GM23338 (cell line): ENCODE data around the gene PARD3. TPM values are rescaled to one million over a fixed set of nuclear protein-coding genes. Genes with fewer than 3 reads are reported as not detected.
A peak's percentile ranks its signal among the peaks of the same experiment; 100 is the strongest.

Source experiments
- ATAC-seq: fragments of 200-7000 bp; cut with Tn5 transposase; 3 replicates; pipeline ENCODE4 v1.9.1; 2020
- DNase-seq: peaks from one replicate; pipeline ENCODE4 v3.0.0-alpha.2; 2015; ENCODE audit warnings: low spot score
- H2AFZ ChIP-seq: fragments of 200-600 bp; sonication (generic); 2 replicates; pipeline ENCODE4 v1.8.0; 2016; ENCODE audit warnings: antibody characterized with exemption, mild to moderate bottlenecking, moderate library complexity
- H3F3A ChIP-seq: fragments of 200-600 bp; sonication (generic); replicated peaks from 2 replicates; pipeline ENCODE4 v1.8.0; 2017; ENCODE audit warnings: antibody characterized with exemption, mixed run types, low read depth
- H3K27ac ChIP-seq: fragments of 200-600 bp; sonication (generic); 2 replicates; pipeline ENCODE4 v1.6.1; 2016; ENCODE audit warnings: low read depth
- H3K27me3 ChIP-seq: fragments of 200-600 bp; sonication (generic); 2 replicates; pipeline ENCODE4 v1.8.0; 2016; ENCODE audit warnings: mild to moderate bottlenecking, mixed run types, moderate library complexity; ENCODE audit not compliant: insufficient read depth
- H3K36me3 ChIP-seq: fragments of 200-600 bp; sonication (generic); 2 replicates; pipeline ENCODE4 v1.8.0; 2016; ENCODE audit warnings: mild to moderate bottlenecking; ENCODE audit not compliant: insufficient read depth
- H3K4me1 ChIP-seq: fragments of 200-600 bp; sonication (generic); 2 replicates; pipeline ENCODE4 v1.8.0; 2016; ENCODE audit warnings: mild to moderate bottlenecking, moderate library complexity; ENCODE audit not compliant: insufficient read depth
- H3K4me2 ChIP-seq: fragments of 200-600 bp; sonication (generic); 2 replicates; pipeline ENCODE4 v1.7.1; 2017; ENCODE audit warnings: mixed run types
- H3K4me3 ChIP-seq: fragments of 200-600 bp; sonication (generic); 2 replicates; pipeline ENCODE4 v1.6.1; 2016; ENCODE audit warnings: mixed run types
- H3K79me2 ChIP-seq: fragments of 200-600 bp; sonication (generic); replicated peaks from 2 replicates; pipeline ENCODE4 v1.8.0; 2017; ENCODE audit warnings: mild to moderate bottlenecking; ENCODE audit not compliant: insufficient read depth
- H3K9me2 ChIP-seq: fragments of 200-600 bp; sonication (generic); 2 replicates; pipeline ENCODE4 v1.8.0; 2017; ENCODE audit not compliant: insufficient read depth
- H4K20me1 ChIP-seq: fragments of 200-600 bp; sonication (generic); replicated peaks from 2 replicates; pipeline ENCODE4 v1.8.0; 2017; ENCODE audit warnings: mild to moderate bottlenecking; ENCODE audit not compliant: insufficient read depth
- H3K27ac Mint-ChIP-seq: 2 replicates; pipeline ENCODE4 v1.8.0; 2020; ENCODE audit warnings: inconsistent platforms, mild to moderate bottlenecking, moderate library complexity, mixed read lengths
- H3K27me3 Mint-ChIP-seq: 3 replicates; pipeline ENCODE4 v1.8.0; 2022; ENCODE audit warnings: low read depth, mild to moderate bottlenecking, moderate library complexity, mixed read lengths, inconsistent platforms; ENCODE audit not compliant: insufficient read depth, poor library complexity
- H3K36me3 Mint-ChIP-seq: 3 replicates; pipeline ENCODE4 v1.8.0; 2021; ENCODE audit warnings: low read depth, mild to moderate bottlenecking, inconsistent platforms, moderate library complexity, mixed read lengths
- H3K4me1 Mint-ChIP-seq: 3 replicates; pipeline ENCODE4 v1.8.0; 2020; ENCODE audit warnings: mild to moderate bottlenecking, inconsistent platforms, mixed read lengths
- H3K4me3 Mint-ChIP-seq: 3 replicates; pipeline ENCODE4 v1.8.0; 2021; ENCODE audit warnings: moderate library complexity, mild to moderate bottlenecking, inconsistent platforms, mixed read lengths
- H3K9me3 Mint-ChIP-seq: 3 replicates; pipeline ENCODE4 v1.8.0; 2020; ENCODE audit warnings: moderate library complexity, mild to moderate bottlenecking, inconsistent platforms, mixed read lengths
- ETS1 ChIP-seq: IDR thresholded peaks from 2 replicates; pipeline ENCODE4 v1.6.1; 2016; ENCODE audit warnings: antibody characterized with exemption
- EZH2 ChIP-seq: fragments of 200-600 bp; sonication (generic); IDR thresholded peaks from one replicate; pipeline ENCODE4 v1.8.0; 2017; ENCODE audit warnings: antibody characterized with exemption, mild to moderate bottlenecking, low read depth; ENCODE audit not compliant: unreplicated experiment
- NANOG ChIP-seq: IDR thresholded peaks from 2 replicates; pipeline ENCODE4 v1.6.1; 2016; ENCODE audit warnings: antibody characterized with exemption, borderline replicate concordance
- ZNF331 ChIP-seq: fragments of 250-450 bp; sonication (Bioruptor Pico); IDR thresholded peaks from 2 replicates; pipeline ENCODE4 v1.5.0; 2020; ENCODE audit warnings: low read depth, mild to moderate bottlenecking, moderate library complexity
- ZNF462 ChIP-seq: fragments of 250-450 bp; sonication (Bioruptor Pico); IDR thresholded peaks from 2 replicates; pipeline ENCODE4 v1.5.0; 2020; ENCODE audit warnings: mild to moderate bottlenecking, moderate library complexity
- polyA plus RNA-seq: library from polyadenylated mRNA; unstranded; fragments of >200 nt; fragmentation: Nextera tagmentation; extraction: Ambion mirVana; gene quantifications from 2 replicates; pipeline ENCODE4 v1.2.1, GENCODE V29; 2016
- total RNA-seq: library from RNA; depleted of rRNA; stranded (reverse); fragments of >200 nt; shearing (Covaris generic); gene quantifications from 2 replicates; pipeline ENCODE4 v1.2.3, GENCODE V29; 2014

Gene PARD3
- total and polyA plus RNA-seq, 2 experiments from 2014 or later, result 30.2 to 51.4 TPM

- TF ChIP-seq ZNF462 (CRISPR knock-in tag), result no peak
- TF ChIP-seq ZNF331 (CRISPR knock-in tag), result no peak
- no peak for TF ChIP-seq NANOG
- no peak for TF ChIP-seq EZH2
Observed at GRCh38 chr10:34713875-34714274, 101.2 kb downstream of the PARD3 start (continued).

- Mint-ChIP-seq H3K9me3 (no peaks in the 10 kb centered on the region; the same call in 2 of the 3 replicates), H3K27me3 (no peaks in the 10 kb centered on the region), H3K36me3 (no peaks in the 10 kb centered on the region), H3K4me1 (peaks cover 26% of the 10 kb centered on the region), H3K27ac (peak overlapping the region; percentile 12; the same call in 1 of the 2 replicates), H3K4me3 (no peak overlapping the region)
- 0 out of 2 replicates have a peak, but pooled peaks cover 5% of the 10 kb centered on the region for H3K4me1 ChIP-seq
- H3K9me2 ChIP-seq, result no peaks in the 10 kb centered on the region
- no peak for TF ChIP-seq ETS1
- H2AFZ ChIP-seq, result no peak overlapping the region
- no peaks in the 10 kb centered on the region for H3K36me3 ChIP-seq
- no peaks in the 10 kb centered on the region for H3K27me3 ChIP-seq
- H3K4me2 ChIP-seq, result no peak overlapping the region
- no peak for DNase-seq
- ATAC-seq, result no peak
- no peak overlapping the region for H3K27ac ChIP-seq
- no peak overlapping the region for H3K4me3 ChIP-seq
- H4K20me1 ChIP-seq, result peaks cover 13% of the 10 kb centered on the region; the same call in 1 of the 2 replicates
- H3F3A ChIP-seq, result no peaks in the 10 kb centered on the region
- H3K79me2 ChIP-seq, result peaks cover 97% of the 10 kb centered on the region
Observed at GRCh38 chr10:34711500-34711899, 103.6 kb downstream of the PARD3 start.
